SU-DHL-6 (cell line): ENCODE measurements around the gene PROKR1.

Experiments
- H2AFZ ChIP-seq: fragments of 200-600 bp; sonication (generic); 2 replicates; pipeline ENCODE4 v1.6.1; 2014; ENCODE audit warnings: low read depth, mild to moderate bottlenecking, moderate library complexity, mixed read lengths, antibody characterized with exemption, low read length; ENCODE audit not compliant: severe bottlenecking
- H3F3A ChIP-seq: fragments of 200-600 bp; shearing (Covaris generic); 2 replicates; pipeline ENCODE4 v1.6.0; 2016; ENCODE audit warnings: antibody characterized with exemption, mild to moderate bottlenecking; ENCODE audit not compliant: insufficient read depth
- H3K27ac ChIP-seq: fragments of 200-600 bp; sonication (generic); 2 replicates; pipeline ENCODE4 v1.5.1; 2016; ENCODE audit warnings: low read depth, mild to moderate bottlenecking, low read length, moderate library complexity, mixed read lengths
- H3K27me3 ChIP-seq: fragments of 200-600 bp; sonication (generic), shearing (Covaris generic); 2 replicates; pipeline ENCODE4 v1.6.0; 2014; ENCODE audit warnings: mild to moderate bottlenecking, low read length
- H3K36me3 ChIP-seq: fragments of 200-600 bp; sonication (generic); 2 replicates; pipeline ENCODE4 v1.6.1; 2014; ENCODE audit warnings: mild to moderate bottlenecking, low read length, mixed read lengths
- H3K4me2 ChIP-seq: fragments of 300-600, 200-600 bp; shearing (Covaris generic), sonication (generic); 2 replicates; pipeline ENCODE4 v1.6.0; 2014; ENCODE audit warnings: low read length, low read depth, mild to moderate bottlenecking; ENCODE audit not compliant: poor library complexity, severe bottlenecking
- H3K4me3 ChIP-seq: fragments of 200-600 bp; sonication (generic); 2 replicates; pipeline ENCODE4 v1.5.1; 2014; ENCODE audit warnings: antibody characterized with exemption, low read length, mild to moderate bottlenecking, mixed read lengths; ENCODE audit not compliant: insufficient read depth, poor library complexity, severe bottlenecking
- H3K79me2 ChIP-seq: fragments of 200-600 bp; sonication (generic); 2 replicates; pipeline ENCODE4 v1.6.1; 2014; ENCODE audit warnings: mild to moderate bottlenecking, low read length, moderate library complexity; ENCODE audit not compliant: insufficient read depth
- H3K9ac ChIP-seq: fragments of 200-600 bp; sonication (generic); 2 replicates; pipeline ENCODE4 v1.7.0; 2014; ENCODE audit warnings: mild to moderate bottlenecking, low read length
- H3K9me2 ChIP-seq: fragments of 200-600 bp; sonication (generic); replicated peaks from 2 replicates; pipeline ENCODE4 v1.6.1; 2014; ENCODE audit warnings: low read length; ENCODE audit not compliant: insufficient read depth
- H3K9me3 ChIP-seq: fragments of 200-600 bp; sonication (generic); 2 replicates; pipeline ENCODE4 v1.6.1; 2014; ENCODE audit warnings: low read length, mixed read lengths; ENCODE audit not compliant: insufficient read depth
- H4K20me1 ChIP-seq: fragments of 200-600 bp; sonication (generic); 2 replicates; pipeline ENCODE4 v1.6.1; 2014; ENCODE audit warnings: low read depth, mild to moderate bottlenecking, antibody characterized with exemption, low read length, moderate library complexity, mixed read lengths
- CTCF ChIP-seq: fragments of 200-600 bp; sonication (generic); IDR thresholded peaks from one replicate; pipeline ENCODE4 v1.5.1; 2017; ENCODE audit warnings: antibody characterized with exemption, mild to moderate bottlenecking, low read length, moderate library complexity; ENCODE audit not compliant: insufficient read depth, poor library complexity, severe bottlenecking
- EZH2phosphoT487 ChIP-seq: fragments of 200-600 bp; sonication (generic), shearing (Covaris generic); conservative IDR thresholded peaks from 2 replicates; pipeline ENCODE4 v1.6.1; 2018; ENCODE audit warnings: mild to moderate bottlenecking, antibody characterized with exemption, low read length, moderate library complexity, mixed read lengths

PROKR1 gene

DNA sequence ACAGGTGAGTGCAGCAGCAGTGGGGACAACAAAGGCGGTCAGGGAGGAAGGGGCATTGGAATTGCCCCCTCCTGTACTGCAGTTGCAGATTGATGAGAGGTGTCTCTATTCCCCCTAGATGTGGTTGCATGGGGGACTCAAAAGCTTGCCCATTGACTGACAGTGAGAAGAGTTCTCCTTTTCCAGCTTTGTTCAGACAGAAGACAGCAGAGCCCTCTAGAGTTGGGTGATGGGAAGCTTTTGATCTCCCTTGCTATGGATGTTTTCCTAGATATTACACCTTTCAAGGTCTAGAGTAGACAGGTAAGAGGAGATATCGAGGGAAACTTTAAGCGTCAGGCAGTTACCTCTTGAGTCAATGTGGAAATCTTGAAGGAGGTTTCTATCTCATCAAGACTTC, 2.9 kb downstream of the PROKR1 start:
- TF ChIP-seq CTCF: no peak
- no peak for TF ChIP-seq EZH2phosphoT487
- H3K4me2 ChIP-seq: no peak overlapping the region
- no peaks in the 10 kb centered on the region for H3K9me2 ChIP-seq
- H3K4me3 ChIP-seq: no peak overlapping the region
- no peaks in the 10 kb centered on the region for H3K79me2 ChIP-seq
- H3K27me3 ChIP-seq: no peaks in the 10 kb centered on the region
- no peaks in the 10 kb centered on the region for H4K20me1 ChIP-seq
- H3F3A ChIP-seq: no peaks in the 10 kb centered on the region
- H3K9me3 ChIP-seq: no peaks in the 10 kb centered on the region
- no peaks in the 10 kb centered on the region for H3K36me3 ChIP-seq
- H3K9ac ChIP-seq: no peak overlapping the region
- H3K27ac ChIP-seq: no peak overlapping the region
- no peak overlapping the region for H2AFZ ChIP-seq

GRCh38 chr2:68650645-68651044, 7.3 kb downstream of the PROKR1 start:
- H2AFZ ChIP-seq: no peak overlapping the region
- H3F3A ChIP-seq: no peaks in the 10 kb centered on the region
- H4K20me1 ChIP-seq: no peaks in the 10 kb centered on the region
- H3K9me2 ChIP-seq: no peaks in the 10 kb centered on the region
- no peak overlapping the region for H3K9ac ChIP-seq
- no peaks in the 10 kb centered on the region for H3K36me3 ChIP-seq
- no peak overlapping the region for H3K4me3 ChIP-seq
- no peaks in the 10 kb centered on the region for H3K9me3 ChIP-seq
- TF ChIP-seq CTCF (no peak), EZH2phosphoT487 (no peak)
- no peak overlapping the region for H3K4me2 ChIP-seq
- no peaks in the 10 kb centered on the region for H3K27me3 ChIP-seq
- no peak overlapping the region for H3K27ac ChIP-seq
- H3K79me2 ChIP-seq: no peaks in the 10 kb centered on the region

GRCh38 chr2:68653034-68653433, 9.7 kb downstream of the PROKR1 start:
- Histone ChIP-seq H3K4me2 (no peak overlapping the region), H3K79me2 (no peaks in the 10 kb centered on the region), H3K27me3 (no peaks in the 10 kb centered on the region), H3K9me3 (no peaks in the 10 kb centered on the region), H4K20me1 (no peaks in the 10 kb centered on the region), H2AFZ (no peak overlapping the region), H3K9ac (no peak overlapping the region), H3K27ac (no peak overlapping the region), H3K9me2 (no peaks in the 10 kb centered on the region), H3K4me3 (no peak overlapping the region), H3K36me3 (no peaks in the 10 kb centered on the region), H3F3A (no peaks in the 10 kb centered on the region)
- TF ChIP-seq CTCF (no peak), EZH2phosphoT487 (no peak)

DNA sequence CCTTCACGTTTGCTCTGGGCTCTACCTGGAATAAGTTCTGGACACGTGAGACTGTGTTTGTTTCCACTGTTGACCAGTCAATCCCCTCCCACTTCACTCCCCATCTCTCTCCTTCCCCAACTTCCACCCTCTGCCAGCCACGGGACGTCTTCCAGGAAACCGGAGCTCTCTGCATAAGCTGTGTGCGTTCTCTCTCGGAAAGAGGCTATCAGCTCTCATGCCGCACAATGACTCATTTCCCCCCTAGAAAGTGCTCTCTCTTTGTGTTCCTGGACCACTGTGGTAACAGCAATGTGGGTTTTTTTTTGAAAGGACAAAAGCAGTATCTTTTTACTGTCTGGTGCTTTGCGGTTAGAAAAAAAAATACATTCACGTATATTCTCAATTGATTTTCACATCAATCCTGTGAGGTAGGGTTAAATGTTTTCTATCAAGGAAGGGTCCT, 10.2 kb downstream of the PROKR1 start:
- H3K9me2 ChIP-seq: no peaks in the 10 kb centered on the region
- H4K20me1 ChIP-seq: no peaks in the 10 kb centered on the region
- no peaks in the 10 kb centered on the region for H3F3A ChIP-seq
- H3K4me2 ChIP-seq: no peak overlapping the region
- no peaks in the 10 kb centered on the region for H3K27me3 ChIP-seq
- no peak for TF ChIP-seq EZH2phosphoT487
- no peak for TF ChIP-seq CTCF
- H3K27ac ChIP-seq: no peak overlapping the region
- no peaks in the 10 kb centered on the region for H3K9me3 ChIP-seq
- H3K79me2 ChIP-seq: no peaks in the 10 kb centered on the region
- H3K36me3 ChIP-seq: no peaks in the 10 kb centered on the region
- H2AFZ ChIP-seq: no peak overlapping the region
- H3K4me3 ChIP-seq: no peak overlapping the region
- H3K9ac ChIP-seq: no peak overlapping the region
